Measurements from ENCODE around the gene TMCO1. TPM values are rescaled to one million over a fixed set of nuclear protein-coding genes. Genes with fewer than 3 reads are reported as not detected.

TMCO1 gene
- total and polyA plus RNA-seq, 2 of the 13 experiments (the other 11 are each of a cell fraction or from before 2014, with no cell fraction given): 106 to 119 TPM

- TF ChIP-seq, protein P1, sequence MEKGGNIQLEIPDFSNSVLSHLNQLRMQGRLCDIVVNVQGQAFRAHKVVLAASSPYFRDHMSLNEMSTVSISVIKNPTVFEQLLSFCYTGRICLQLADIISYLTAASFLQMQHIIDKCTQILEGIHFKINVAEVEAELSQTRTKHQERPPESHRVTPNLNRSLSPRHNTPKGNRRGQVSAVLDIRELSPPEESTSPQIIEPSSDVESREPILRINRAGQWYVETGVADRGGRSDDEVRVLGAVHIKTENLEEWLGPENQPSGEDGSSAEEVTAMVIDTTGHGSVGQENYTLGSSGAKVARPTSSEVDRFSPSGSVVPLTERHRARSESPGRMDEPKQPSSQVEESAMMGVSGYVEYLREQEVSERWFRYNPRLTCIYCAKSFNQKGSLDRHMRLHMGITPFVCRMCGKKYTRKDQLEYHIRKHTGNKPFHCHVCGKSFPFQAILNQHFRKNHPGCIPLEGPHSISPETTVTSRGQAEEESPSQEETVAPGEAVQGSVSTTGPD (CRISPR knock-in tag; IDR thresholded peaks at IDR 0.05): no peak
- TF ChIP-seq ZNF33B (CRISPR knock-in tag; IDR thresholded peaks at IDR 0.05) (0 out of 2 replicates have a peak, but pooled peaks have one; percentile 20), SOX6 (IDR thresholded peaks at IDR 0.05) (no peak), SOX6 (CRISPR knock-in tag; IDR thresholded peaks at IDR 0.05) (peak; percentile 73), GABPA (IDR thresholded peaks at IDR 0.05; ENCODE audit: low read depth, low read length) (peak; percentile 100), GABPA (CRISPR knock-in tag; IDR thresholded peaks at IDR 0.05; ENCODE audit: low read depth) (peak; percentile 100), ZNF670 (CRISPR knock-in tag; IDR thresholded peaks at IDR 0.05; ENCODE audit: borderline replicate concordance) (peak; percentile 94), KLF13 (CRISPR knock-in tag; IDR thresholded peaks at IDR 0.05) (no peak), ZNF317 (CRISPR knock-in tag; IDR thresholded peaks at IDR 0.05) (peak; percentile 64; the same call in 1 of the 2 replicates), AGO1 (IDR thresholded peaks at IDR 0.05; ENCODE audit: low read depth, low read length, poor library complexity, severe bottlenecking) (no peak), ZNF225 (CRISPR knock-in tag; IDR thresholded peaks at IDR 0.05) (peak; percentile 56; the same call in 1 of the 2 replicates), ZBTB20 (CRISPR knock-in tag; IDR thresholded peaks at IDR 0.05; ENCODE audit: borderline replicate concordance, low read depth) (peak; percentile 54; the same call in 1 of the 2 replicates), FOXA1 (IDR thresholded peaks at IDR 0.05) (no peak), FOXA1 (CRISPR knock-in tag; IDR thresholded peaks at IDR 0.05) (no peak), SNAPC2 (CRISPR knock-in tag; IDR thresholded peaks at IDR 0.05) (0 out of 2 replicates have a peak, but pooled peaks have one; percentile 56), ZNF3 (CRISPR knock-in tag; IDR thresholded peaks at IDR 0.05) (no peak), ZNF674 (CRISPR knock-in tag; IDR thresholded peaks at IDR 0.05; ENCODE audit: low read depth) (no peak), ARNT (IDR thresholded peaks at IDR 0.05) (no peak), POGZ (CRISPR knock-in tag; IDR thresholded peaks at IDR 0.05) (peak; percentile 96), ZNF607 (CRISPR knock-in tag; IDR thresholded peaks at IDR 0.05; ENCODE audit: borderline replicate concordance) (no peak; the same call in 1 of the 2 replicates), SRSF1 (optimal IDR thresholded peaks at IDR 0.05; ENCODE audit: low read depth, low read length) (peak; percentile 68), HDAC1 (CRISPR knock-in tag; IDR thresholded peaks at IDR 0.05) (peak; percentile 87), MED13 (CRISPR knock-in tag; IDR thresholded peaks at IDR 0.05) (peak; percentile 31; the same call in 1 of the 2 replicates), NFYC (CRISPR knock-in tag; IDR thresholded peaks at IDR 0.05) (no peak; the same call in 1 of the 2 replicates), ZNF619 (CRISPR knock-in tag; IDR thresholded peaks at IDR 0.05) (0 out of 2 replicates have a peak, but pooled peaks have one; percentile 30), XBP1 (CRISPR knock-in tag; IDR thresholded peaks at IDR 0.05) (no peak; the same call in none of the 2 replicates), DMAP1 (CRISPR knock-in tag; IDR thresholded peaks at IDR 0.05) (peak; percentile 49; the same call in 1 of the 2 replicates), KLF9 (CRISPR knock-in tag; IDR thresholded peaks at IDR 0.05; ENCODE audit: low read depth) (no peak), TAF15 (IDR thresholded peaks at IDR 0.05; ENCODE audit: low read depth, low read length, poor library complexity, severe bottlenecking) (no peak), SALL1 (CRISPR knock-in tag; IDR thresholded peaks at IDR 0.05) (peak; percentile 80)
- TF ChIP-seq, protein P2, sequence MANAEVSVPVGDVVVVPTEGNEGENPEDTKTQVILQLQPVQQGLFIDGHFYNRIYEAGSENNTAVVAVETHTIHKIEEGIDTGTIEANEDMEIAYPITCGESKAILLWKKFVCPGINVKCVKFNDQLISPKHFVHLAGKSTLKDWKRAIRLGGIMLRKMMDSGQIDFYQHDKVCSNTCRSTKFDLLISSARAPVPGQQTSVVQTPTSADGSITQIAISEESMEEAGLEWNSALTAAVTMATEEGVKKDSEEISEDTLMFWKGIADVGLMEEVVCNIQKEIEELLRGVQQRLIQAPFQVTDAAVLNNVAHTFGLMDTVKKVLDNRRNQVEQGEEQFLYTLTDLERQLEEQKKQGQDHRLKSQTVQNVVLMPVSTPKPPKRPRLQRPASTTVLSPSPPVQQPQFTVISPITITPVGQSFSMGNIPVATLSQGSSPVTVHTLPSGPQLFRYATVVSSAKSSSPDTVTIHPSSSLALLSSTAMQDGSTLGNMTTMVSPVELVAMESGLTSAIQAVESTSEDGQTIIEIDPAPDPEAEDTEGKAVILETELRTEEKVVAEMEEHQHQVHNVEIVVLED (CRISPR knock-in tag; IDR thresholded peaks at IDR 0.05; ENCODE audit: borderline replicate concordance): peak; percentile 50; the same call in 1 of the 2 replicates
Measured at GRCh38 chr1:165768513-165769394, at the start of gene TMCO1 (continued).

Data from HepG2 (cell line).